T-helper 1 cell treated with Interleukin-12 subunit alpha and Interleukin-12 subunit beta and Interleukin-4 antibody, amounts not matched to agents 30 μg/mL and 1 μg/mL, for 36 hours (primary cell): ENCODE data around the gene XK.
"Not testable (repeated sequence)": the region's sequence is repeated elsewhere in the genome, so short reads cannot be mapped to it uniquely, and the experiment has no call there.

Experiments used
- H3K27ac Mint-ChIP-seq: one replicate; pipeline ENCODE4 v1.8.0; 2021; ENCODE audit warnings: mild to moderate bottlenecking, mixed read lengths
- H3K27me3 Mint-ChIP-seq: one replicate; pipeline ENCODE4 v1.8.0; 2021; ENCODE audit warnings: low read depth, mixed read lengths
- H3K36me3 Mint-ChIP-seq: one replicate; pipeline ENCODE4 v1.8.0; 2021; ENCODE audit warnings: low read depth, mixed read lengths
- H3K4me1 Mint-ChIP-seq: one replicate; pipeline ENCODE4 v1.8.0; 2021; ENCODE audit warnings: low read depth, mixed read lengths
- H3K4me3 Mint-ChIP-seq: one replicate; pipeline ENCODE4 v1.8.0; 2021; ENCODE audit warnings: mild to moderate bottlenecking, moderate library complexity, mixed read lengths
- H3K9me3 Mint-ChIP-seq: one replicate; pipeline ENCODE4 v1.8.0; 2021; ENCODE audit warnings: mixed read lengths

The XK gene

GRCh38 chrX:37685381-37686359 lies at the start of gene XK:
Gene XK, plus strand, starts transcription at chrX:37685791. Its CDS starts 171 bp downstream, at chrX:37685962.
- H3K27me3 Mint-ChIP-seq, result no peaks in the 10 kb centered on the region
- no peaks in the 10 kb centered on the region for H3K36me3 Mint-ChIP-seq
- H3K4me1 Mint-ChIP-seq, result no peaks in the 10 kb centered on the region
- H3K27ac Mint-ChIP-seq, result no peak within 1 kb of the TSS
- H3K4me3 Mint-ChIP-seq, result peak within 1 kb of the TSS; percentile 56
- H3K9me3 Mint-ChIP-seq, result no peaks in the 10 kb centered on the region

GRCh38 chrX:37638047-37638446 lies 47.5 kb upstream of the XK start:
- H3K27me3 Mint-ChIP-seq, result no peaks in the 10 kb centered on the region
- H3K36me3 Mint-ChIP-seq, result no peaks in the 10 kb centered on the region
- H3K27ac Mint-ChIP-seq, result no peak overlapping the region
- no peaks in the 10 kb centered on the region for H3K9me3 Mint-ChIP-seq
- H3K4me3 Mint-ChIP-seq, result no peak overlapping the region
- H3K4me1 Mint-ChIP-seq, result no peaks in the 10 kb centered on the region

GRCh38 chrX:37640142-37640541 lies 45.4 kb upstream of the XK start:
- no peaks in the 10 kb centered on the region for H3K27me3 Mint-ChIP-seq
- H3K36me3 Mint-ChIP-seq, result no peaks in the 10 kb centered on the region
- no peak overlapping the region for H3K4me3 Mint-ChIP-seq
- H3K4me1 Mint-ChIP-seq, result no peaks in the 10 kb centered on the region
- H3K27ac Mint-ChIP-seq, result no peak overlapping the region
- H3K9me3 Mint-ChIP-seq, result no peaks in the 10 kb centered on the region

- Mint-ChIP-seq H3K9me3 (no peaks in the 10 kb centered on the region), H3K4me3 (no peak overlapping the region), H3K4me1 (no peaks in the 10 kb centered on the region), H3K27me3 (peaks cover 4% of the 10 kb centered on the region), H3K27ac (no peak overlapping the region), H3K36me3 (no peaks in the 10 kb centered on the region)
Measured at GRCh38 chrX:37641859-37642258, 43.7 kb upstream of the XK start.

- H3K4me1 Mint-ChIP-seq, result no peaks in the 10 kb centered on the region
- peaks cover 4% of the 10 kb centered on the region for H3K27me3 Mint-ChIP-seq
- H3K36me3 Mint-ChIP-seq, result no peaks in the 10 kb centered on the region
- no peaks in the 10 kb centered on the region for H3K9me3 Mint-ChIP-seq
- no peak overlapping the region for H3K27ac Mint-ChIP-seq
- H3K4me3 Mint-ChIP-seq, result no peak overlapping the region
Measured at GRCh38 chrX:37644381-37645305, 40.9 kb upstream of the XK start.

GRCh38 chrX:37646254-37646653 lies 39.3 kb upstream of the XK start:
- Mint-ChIP-seq H3K9me3 (no peaks in the 10 kb centered on the region), H3K36me3 (no peaks in the 10 kb centered on the region), H3K4me3 (no peak overlapping the region), H3K27ac (no peak overlapping the region), H3K27me3 (peaks cover 4% of the 10 kb centered on the region), H3K4me1 (no peaks in the 10 kb centered on the region)

GRCh38 chrX:37650879-37651278 lies 34.7 kb upstream of the XK start:
- H3K9me3 Mint-ChIP-seq, H3K36me3 Mint-ChIP-seq, H3K27me3 Mint-ChIP-seq, H3K4me1 Mint-ChIP-seq, H3K4me3 Mint-ChIP-seq, H3K27ac Mint-ChIP-seq: not testable (repeated sequence)

- no peaks in the 10 kb centered on the region for H3K4me1 Mint-ChIP-seq
- H3K27ac Mint-ChIP-seq, result no peak overlapping the region
- no peaks in the 10 kb centered on the region for H3K36me3 Mint-ChIP-seq
- no peaks in the 10 kb centered on the region for H3K27me3 Mint-ChIP-seq
- H3K4me3 Mint-ChIP-seq, result no peak overlapping the region
- H3K9me3 Mint-ChIP-seq, result no peaks in the 10 kb centered on the region
Measured at GRCh38 chrX:37651921-37652452, 33.6 kb upstream of the XK start.

GRCh38 chrX:37652589-37653231 lies 32.9 kb upstream of the XK start:
- H3K4me3 Mint-ChIP-seq, result no peak overlapping the region
- H3K9me3 Mint-ChIP-seq, result no peaks in the 10 kb centered on the region
- H3K36me3 Mint-ChIP-seq, result no peaks in the 10 kb centered on the region
- H3K27me3 Mint-ChIP-seq, result no peaks in the 10 kb centered on the region
- H3K4me1 Mint-ChIP-seq, result no peaks in the 10 kb centered on the region
- H3K27ac Mint-ChIP-seq, result no peak overlapping the region

GRCh38 chrX:37653397-37654085 lies 32.0 kb upstream of the XK start:
- Mint-ChIP-seq H3K27ac (no peak overlapping the region), H3K4me3 (no peak overlapping the region), H3K4me1 (no peaks in the 10 kb centered on the region), H3K9me3 (no peaks in the 10 kb centered on the region), H3K27me3 (no peaks in the 10 kb centered on the region), H3K36me3 (no peaks in the 10 kb centered on the region)

GRCh38 chrX:37658343-37659030 lies 27.1 kb upstream of the XK start:
- Mint-ChIP-seq H3K4me3 (no peak overlapping the region), H3K36me3 (no peaks in the 10 kb centered on the region), H3K27me3 (no peaks in the 10 kb centered on the region), H3K9me3 (no peaks in the 10 kb centered on the region), H3K4me1 (no peaks in the 10 kb centered on the region), H3K27ac (no peak overlapping the region)

- Mint-ChIP-seq H3K4me3 (no peak overlapping the region), H3K4me1 (no peaks in the 10 kb centered on the region), H3K27me3 (no peaks in the 10 kb centered on the region), H3K36me3 (no peaks in the 10 kb centered on the region), H3K9me3 (no peaks in the 10 kb centered on the region), H3K27ac (no peak overlapping the region)
Measured at GRCh38 chrX:37659047-37659446, 26.5 kb upstream of the XK start.

- H3K27me3 Mint-ChIP-seq, result no peaks in the 10 kb centered on the region
- H3K36me3 Mint-ChIP-seq, result no peaks in the 10 kb centered on the region
- H3K9me3 Mint-ChIP-seq, result peaks cover 6% of the 10 kb centered on the region
- H3K4me1 Mint-ChIP-seq, result no peaks in the 10 kb centered on the region
- no peak overlapping the region for H3K27ac Mint-ChIP-seq
- no peak overlapping the region for H3K4me3 Mint-ChIP-seq
Measured at GRCh38 chrX:37662181-37662580, 23.4 kb upstream of the XK start.
